Right kidney (tissue), 1 donor: ENCODE data around the gene MAP9.
"Not testable (repeated sequence)": the region's sequence is repeated elsewhere in the genome, so short reads cannot be mapped to it uniquely, and the experiment has no call there.

Experiments
- DNase-seq: peaks from one replicate; pipeline ENCODE4 v3.0.0-alpha.2; 2016

MAP9 gene

DNA sequence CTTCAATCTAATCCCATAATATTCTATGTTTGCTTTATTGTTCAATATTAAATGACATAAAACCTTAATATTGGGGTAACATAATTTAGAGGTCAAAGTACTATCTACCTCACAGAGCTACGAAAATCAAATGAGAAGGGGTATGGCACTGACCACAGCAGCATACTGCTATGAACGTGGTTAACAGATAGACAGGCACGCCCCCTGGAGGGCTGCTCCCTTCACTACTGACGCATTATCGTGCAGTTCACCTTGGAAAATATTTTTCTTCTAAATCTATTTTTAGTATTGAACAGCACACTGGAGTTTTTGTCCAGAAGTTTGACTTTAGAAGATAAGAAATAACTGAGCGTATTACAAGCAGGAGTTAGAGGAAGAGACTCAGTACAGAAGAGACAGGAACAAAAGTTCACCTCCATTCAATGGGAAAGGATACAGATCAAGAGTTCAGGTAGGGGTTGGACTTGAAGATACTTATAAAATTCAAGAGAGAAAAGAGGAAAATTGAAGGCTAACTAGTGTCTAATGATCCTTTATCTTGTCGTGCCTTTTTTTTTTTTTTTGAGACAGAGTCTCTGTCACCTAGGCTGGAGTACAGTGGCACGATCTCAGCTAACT is 22.7 kb downstream of the MAP9 start:
- no peak for DNase-seq

DNA sequence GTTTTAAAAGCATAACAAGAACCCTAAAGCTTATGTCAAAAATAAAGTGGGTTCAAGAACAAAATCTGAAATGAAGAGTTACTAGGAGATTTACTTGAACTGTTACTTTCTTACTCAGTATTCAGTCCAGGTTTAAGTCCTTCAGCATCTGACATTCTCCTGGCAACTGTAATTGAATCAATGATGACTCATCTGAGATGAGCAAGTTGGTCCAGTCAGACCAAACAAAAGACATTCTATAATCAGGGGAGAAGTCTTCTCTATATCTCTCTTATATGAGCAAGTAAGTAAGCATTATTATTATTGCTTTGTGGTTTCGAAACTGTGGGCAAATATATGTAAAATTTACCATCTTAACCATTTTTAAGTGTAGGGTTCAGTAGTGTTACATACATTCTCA is 34.6 kb downstream of the MAP9 start:
- DNase-seq: no peak

DNA sequence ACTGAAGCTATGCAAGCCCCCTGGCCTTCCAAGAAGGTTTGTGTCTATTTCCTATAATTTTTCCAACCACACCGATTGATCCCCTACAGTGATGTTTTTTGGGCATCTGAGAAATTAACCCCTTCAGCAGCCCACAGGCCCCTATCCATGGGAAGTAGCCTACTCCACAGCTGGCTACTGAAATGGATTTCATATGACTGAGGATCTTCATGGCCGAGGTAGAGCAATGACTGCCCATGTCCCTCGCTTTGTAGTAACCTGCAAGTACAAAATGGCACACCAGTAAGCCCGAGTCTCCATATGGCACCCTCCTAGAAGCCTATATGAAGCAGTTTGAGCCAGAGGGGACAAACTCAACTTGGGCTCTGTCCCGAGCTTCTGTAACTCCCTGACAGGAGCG is 36.8 kb downstream of the MAP9 start:
- DNase-seq: no peak

DNA sequence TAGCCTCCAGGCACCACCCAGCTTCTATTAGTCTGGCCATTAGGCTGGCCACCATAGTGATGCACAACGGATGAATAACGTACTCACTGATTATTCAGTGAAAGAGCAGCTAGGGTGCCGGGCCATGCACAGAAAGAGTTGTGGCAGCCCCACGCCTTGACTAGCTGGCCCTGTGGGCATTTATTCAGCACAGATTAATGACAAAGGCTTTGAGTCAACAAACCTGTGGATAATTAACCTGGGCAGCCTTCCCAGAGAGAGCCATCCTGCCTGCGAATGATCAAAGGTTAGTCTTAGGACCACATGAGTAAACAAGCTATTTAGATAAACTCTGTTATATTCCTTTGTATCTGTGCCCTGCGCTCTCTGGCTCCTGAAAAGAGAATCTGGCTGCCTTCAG is 37.2 kb downstream of the MAP9 start:
- DNase-seq: no peak

DNA sequence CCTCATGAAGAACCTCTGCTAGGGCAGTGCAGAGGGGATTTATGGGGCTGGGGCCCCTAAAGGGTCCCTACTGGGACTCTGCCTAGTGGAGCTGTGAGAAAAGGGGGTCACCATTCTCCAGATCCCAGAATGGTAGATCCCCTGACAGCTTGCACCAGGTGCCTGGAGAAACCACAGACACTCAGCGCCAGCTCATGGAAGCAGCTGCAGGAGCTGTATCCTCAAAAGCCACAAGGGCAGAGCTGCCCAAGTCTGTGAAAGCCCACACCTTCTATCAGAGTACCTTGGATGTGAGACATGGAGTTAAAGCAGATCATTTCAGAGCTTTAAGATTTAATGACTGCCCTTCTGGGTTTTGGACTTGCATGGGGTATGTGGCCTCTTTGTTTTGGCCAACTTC is 38.6 kb downstream of the MAP9 start:
- no peak for DNase-seq

DNA sequence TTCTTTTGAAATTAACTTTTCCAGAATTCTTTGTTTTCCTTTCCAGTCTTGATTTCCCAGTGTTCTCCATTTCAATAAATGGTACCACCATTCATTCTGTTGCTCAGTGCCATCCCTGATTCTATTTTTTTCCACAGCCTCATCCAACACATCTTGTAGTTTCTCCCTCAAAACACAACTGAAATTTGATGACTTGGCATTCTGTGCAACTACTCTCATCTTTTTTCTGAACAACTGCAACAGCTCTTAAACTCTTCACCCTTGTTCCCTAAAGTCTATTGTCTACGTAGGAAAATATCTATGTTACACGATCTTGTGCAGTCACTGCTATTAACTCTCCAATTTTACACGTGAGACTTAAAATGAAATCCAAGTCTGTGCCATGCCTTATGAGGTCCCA is 40.5 kb downstream of the MAP9 start:
- no peak for DNase-seq

DNA sequence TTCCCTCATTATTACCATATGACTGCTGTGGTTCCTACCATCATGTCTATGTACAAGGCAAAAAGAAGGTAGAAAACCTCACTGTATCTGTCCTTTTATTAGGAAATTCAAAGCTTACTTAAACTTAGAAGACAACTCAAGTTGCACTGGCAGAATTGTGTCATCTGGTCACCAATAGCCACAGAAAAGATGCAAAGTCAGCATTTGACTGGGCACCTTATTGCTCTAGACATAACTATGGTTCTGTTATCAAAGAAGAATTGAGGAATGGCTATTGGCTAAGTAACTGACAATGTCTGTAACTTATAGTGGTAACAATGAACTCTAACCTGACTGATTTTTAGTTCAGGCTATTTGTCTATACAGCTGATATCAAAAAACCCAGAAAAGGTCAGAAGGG is 45.3 kb downstream of the MAP9 start:
- DNase-seq: no peak

DNA sequence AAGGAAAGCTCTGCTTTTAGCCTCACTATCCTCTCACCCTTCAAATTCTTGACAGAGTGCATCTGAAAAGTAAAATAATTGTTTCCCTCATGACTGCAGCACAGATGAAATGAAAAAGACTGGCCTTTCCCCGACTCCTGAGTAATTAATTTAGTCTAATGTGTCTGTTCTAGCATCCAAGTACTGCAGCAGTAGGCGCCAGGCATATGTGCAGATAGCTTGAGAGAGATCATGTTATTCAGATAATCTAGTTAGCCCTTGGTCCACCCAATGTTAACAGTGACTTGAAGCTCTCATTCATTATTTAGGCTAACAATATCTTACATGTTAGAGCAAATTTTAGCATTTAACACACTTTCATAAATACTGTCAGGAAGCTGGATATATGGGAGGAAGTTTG is 54.0 kb downstream of the MAP9 start:
- DNase-seq: no peak

DNA sequence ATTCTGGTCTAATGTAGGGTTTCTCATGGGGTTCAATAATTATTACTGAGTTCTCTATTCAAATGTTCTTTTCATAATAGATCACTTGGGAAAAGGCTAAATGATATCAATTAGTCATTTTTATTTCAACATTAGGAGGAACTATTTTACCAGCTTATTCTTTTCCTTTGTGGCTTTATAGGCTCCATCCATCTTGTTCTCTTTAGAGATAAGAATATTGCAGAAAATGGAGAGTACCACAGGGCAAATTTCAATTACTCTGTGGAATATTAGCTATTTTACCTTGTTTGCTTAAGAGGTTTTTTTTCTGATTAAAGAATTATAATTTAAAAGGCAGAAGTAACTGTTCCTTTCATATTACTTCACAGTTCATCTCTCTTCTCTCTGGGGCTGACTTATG is 55.8 kb downstream of the MAP9 start:
- no peak for DNase-seq

DNA sequence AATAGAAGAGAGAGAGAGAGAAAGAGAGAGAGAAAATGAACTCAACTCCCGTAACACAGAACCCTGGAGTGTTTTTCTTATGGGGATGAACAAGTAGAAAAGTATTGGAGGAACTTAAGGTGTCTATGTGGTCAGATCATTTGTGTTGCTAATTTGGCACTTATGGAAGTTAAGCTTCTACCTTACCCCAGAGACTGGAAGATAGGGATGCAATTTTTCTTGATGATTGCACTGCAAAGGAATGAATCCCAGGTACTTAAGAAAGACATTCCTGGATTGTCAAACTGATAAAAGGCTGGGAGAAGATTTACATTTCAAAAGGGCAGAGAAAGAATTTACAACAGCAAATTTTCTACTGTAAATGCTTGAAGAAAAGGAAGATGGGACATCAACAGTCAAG is 57.2 kb downstream of the MAP9 start:
- DNase-seq: no peak

DNA sequence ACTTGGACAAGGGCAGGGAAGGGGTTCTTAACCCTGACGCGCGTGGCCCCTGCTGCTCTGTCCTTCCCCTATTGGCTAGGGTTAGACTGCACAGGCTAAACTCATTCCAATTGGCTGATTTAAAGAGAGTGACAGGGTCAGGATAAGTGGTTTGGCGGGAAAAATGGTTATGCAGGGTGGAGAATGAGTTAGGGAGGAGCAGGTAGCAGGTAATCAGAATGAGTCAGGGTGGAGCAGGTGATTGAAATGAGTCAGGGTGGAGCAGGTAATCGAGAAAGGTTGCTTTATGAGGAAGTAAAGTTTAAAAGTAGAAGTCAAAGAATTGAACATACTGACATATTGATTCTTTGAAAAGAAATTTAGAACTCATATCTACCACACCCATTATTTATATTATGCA is 64.7 kb downstream of the MAP9 start:
- DNase-seq: not testable (repeated sequence)

DNA sequence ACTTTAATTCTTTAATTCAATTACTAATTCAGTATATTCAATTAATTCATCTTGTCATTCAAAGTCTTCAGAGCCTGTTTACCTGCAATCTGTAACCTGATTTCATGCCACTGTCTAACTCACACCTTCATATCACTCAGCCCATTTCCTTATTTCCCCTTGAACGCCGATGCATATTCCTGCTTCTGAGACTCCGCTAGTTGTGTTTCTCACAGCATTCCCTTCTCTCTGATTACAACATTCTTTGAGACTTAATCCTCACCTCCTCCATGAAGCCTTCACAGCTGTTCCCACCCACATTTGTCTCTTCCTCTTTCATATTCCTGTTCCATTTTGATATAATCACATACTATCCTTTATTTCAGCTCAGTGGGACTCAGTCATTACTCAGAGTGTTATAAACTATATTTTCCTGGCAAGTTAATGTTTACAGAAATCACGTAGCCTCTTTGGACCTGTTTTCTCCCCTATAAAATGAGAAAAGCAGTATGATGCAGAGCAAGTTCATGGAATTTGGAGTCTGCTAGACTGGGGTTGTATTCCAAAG is 69.0 kb downstream of the MAP9 start:
- DNase-seq: no peak

DNA sequence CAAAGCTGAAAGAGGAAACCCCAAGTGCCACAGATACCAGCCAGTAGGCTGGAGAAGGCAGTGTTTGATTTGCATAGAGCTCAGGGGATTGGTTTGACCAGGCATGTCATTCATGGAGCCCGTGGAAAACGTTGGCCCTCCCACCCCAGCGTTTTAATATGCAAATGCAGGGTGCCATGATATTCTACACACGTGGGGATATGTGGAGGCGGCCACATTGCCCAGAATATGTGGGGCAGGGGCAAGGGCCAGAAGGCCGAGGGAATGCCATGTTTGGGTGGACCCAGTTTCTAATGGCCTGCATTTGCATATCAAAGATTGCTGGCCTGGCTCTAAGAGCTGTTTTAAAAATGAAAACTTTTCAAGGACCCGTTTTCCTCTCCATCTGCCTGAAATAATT is 71.1 kb downstream of the MAP9 start:
- DNase-seq: no peak

DNA sequence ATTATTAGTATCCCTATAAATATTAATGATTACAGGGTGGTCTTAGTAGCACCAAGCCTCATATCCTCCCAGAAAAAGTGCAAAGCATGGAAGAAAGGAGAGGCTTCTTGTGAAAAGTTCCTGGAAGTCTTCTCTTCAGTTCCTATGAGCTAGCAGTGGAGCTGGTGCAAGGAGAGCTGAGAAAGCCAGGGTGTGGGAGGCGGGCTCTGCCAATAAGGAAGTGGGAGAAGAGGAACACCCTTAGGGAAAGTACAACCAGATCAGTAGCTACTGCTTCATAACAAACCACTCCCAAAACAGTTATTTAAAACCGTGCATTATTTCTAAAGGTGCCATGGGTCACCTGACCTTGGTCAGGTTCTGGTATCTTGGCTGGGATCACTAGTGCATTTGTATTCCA is 72.4 kb downstream of the MAP9 start:
- DNase-seq: no peak

DNA sequence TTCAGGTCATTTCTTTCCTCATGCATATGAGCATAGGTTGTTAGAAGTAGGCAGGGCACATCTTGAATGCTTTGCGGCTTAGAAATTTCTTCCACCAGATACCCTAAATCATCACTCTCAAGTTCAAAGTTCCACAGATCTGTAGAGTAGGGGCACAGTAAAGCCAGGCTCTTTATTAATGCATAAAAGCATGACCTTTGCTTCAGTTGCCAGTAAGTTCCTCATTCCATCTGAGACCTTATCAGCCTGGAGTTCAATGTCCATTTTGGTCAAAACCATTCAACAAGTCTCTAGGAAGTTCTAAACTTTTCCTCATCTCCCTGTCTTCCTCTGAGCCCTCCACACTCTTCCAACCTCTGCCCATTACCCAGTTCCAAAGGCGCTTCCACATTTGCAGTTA is 77.7 kb downstream of the MAP9 start:
- DNase-seq: no peak
